Smooth muscle cell (in vitro differentiated cells): ENCODE data around the gene FUT1. TPM values are rescaled to one million over a fixed set of nuclear protein-coding genes. Genes with fewer than 3 reads are reported as not detected.

Source experiments
- DNase-seq: peaks from one replicate; lab custom pipeline; 2025; ENCODE audit not compliant: unreplicated experiment; lab: John Stamatoyannopoulos, UW
- H2AFZ ChIP-seq: fragments of 200-600 bp; sonication (generic); 2 replicates; pipeline ENCODE4 v1.6.0; 2016; ENCODE audit warnings: antibody characterized with exemption, low read depth, mild to moderate bottlenecking
- H3F3A ChIP-seq: fragments of 200-600 bp; sonication (generic); 2 replicates; pipeline ENCODE4 v1.6.0; 2017; ENCODE audit warnings: antibody characterized with exemption, low read depth
- H3K27ac ChIP-seq: fragments of 200-600 bp; sonication (generic); 2 replicates; pipeline ENCODE4 v1.5.1; 2016; ENCODE audit warnings: low read depth, mild to moderate bottlenecking
- H3K27me3 ChIP-seq: fragments of 200-600 bp; sonication (generic); 2 replicates; pipeline ENCODE4 v1.6.1; 2016; ENCODE audit warnings: low read depth, mild to moderate bottlenecking
- H3K36me3 ChIP-seq: fragments of 200-600 bp; sonication (generic); 2 replicates; pipeline ENCODE4 v1.5.1; 2016; ENCODE audit warnings: low read depth
- H3K4me1 ChIP-seq: fragments of 200-600 bp; sonication (generic); 2 replicates; pipeline ENCODE4 v1.5.1; 2016; ENCODE audit warnings: low read depth
- H3K4me2 ChIP-seq: fragments of 200-600 bp; sonication (generic); 2 replicates; pipeline ENCODE4 v1.6.0; 2016; ENCODE audit warnings: mild to moderate bottlenecking
- H3K4me3 ChIP-seq: fragments of 200-600 bp; sonication (generic); 2 replicates; pipeline ENCODE4 v1.5.1; 2016; ENCODE audit warnings: mild to moderate bottlenecking
- H3K79me2 ChIP-seq: fragments of 200-600 bp; sonication (generic); 2 replicates; pipeline ENCODE4 v1.6.0; 2016; ENCODE audit warnings: low read depth, mild to moderate bottlenecking
- H3K9ac ChIP-seq: fragments of 200-600 bp; sonication (generic); 2 replicates; pipeline ENCODE4 v1.6.0; 2016; ENCODE audit warnings: low read depth
- H3K9me3 ChIP-seq: fragments of 200-600 bp; sonication (generic); replicated peaks from 2 replicates; pipeline ENCODE4 v1.5.1; 2016; ENCODE audit warnings: low read depth
- H4K20me1 ChIP-seq: fragments of 200-600 bp; sonication (generic); 2 replicates; pipeline ENCODE4 v1.6.0; 2016; ENCODE audit warnings: low read depth
- CTCF ChIP-seq: fragments of 200-600 bp; sonication (generic); IDR thresholded peaks from 2 replicates; pipeline ENCODE4 v1.5.1; 2017; ENCODE audit warnings: borderline replicate concordance, mild to moderate bottlenecking, antibody characterized with exemption; ENCODE audit not compliant: insufficient read depth, poor library complexity, severe bottlenecking
- WGBS: methylation state at CpG from one replicate; pipeline ENCODE4 v1.1.7; 2016; ENCODE audit warnings: low lambda C conversion rate; 5-methylcytosine and 5-hydroxymethylcytosine counted together
- polyA plus RNA-seq: library from polyadenylated mRNA; unstranded; fragments of >200 nt; fragmentation: Nextera tagmentation; extraction: Ambion mirVana; gene quantifications from 2 replicates; pipeline ENCODE4 v1.2.1, GENCODE V29; 2016
- total RNA-seq: library from RNA; depleted of rRNA; stranded (reverse); fragments of >200 nt; gene quantifications from 2 replicates; pipeline ENCODE4 v1.2.3, GENCODE V29; 2014

Gene FUT1
- total and polyA plus RNA-seq, 2 experiments from 2014 or later: 0.51 to 0.58 TPM

- Histone ChIP-seq H3K9me3 (no peaks in the 10 kb centered on the region), H3K4me2 (no peak overlapping the region), H3K79me2 (no peaks in the 10 kb centered on the region), H3K36me3 (no peaks in the 10 kb centered on the region), H3F3A (no peaks in the 10 kb centered on the region), H3K4me3 (no peak overlapping the region), H3K4me1 (no peaks in the 10 kb centered on the region), H4K20me1 (no peaks in the 10 kb centered on the region), H3K9ac (no peak overlapping the region), H3K27me3 (no peaks in the 10 kb centered on the region), H2AFZ (no peak overlapping the region), H3K27ac (no peak overlapping the region)
- no peak for DNase-seq
- WGBS: 79% methylated on average over 64 of the region's 77 CpGs
- no peak for TF ChIP-seq CTCF
Measured at GRCh38 chr19:48728911-48729664, 23.4 kb downstream of the FUT1 start.

- H2AFZ ChIP-seq: no peak overlapping the region
Measured at GRCh38 chr19:48726556-48726955, 25.9 kb downstream of the FUT1 start.

GRCh38 chr19:48724796-48725753 lies 27.4 kb downstream of the FUT1 start:
- Histone ChIP-seq H3K4me1 (no peaks in the 10 kb centered on the region), H3F3A (no peaks in the 10 kb centered on the region), H3K27ac (peak overlapping the region; percentile 57), H3K4me3 (no peak overlapping the region), H3K9ac (no peak overlapping the region), H4K20me1 (no peaks in the 10 kb centered on the region), H2AFZ (peak overlapping the region; percentile 85), H3K36me3 (no peaks in the 10 kb centered on the region), H3K4me2 (peak overlapping the region; percentile 40), H3K79me2 (no peaks in the 10 kb centered on the region), H3K27me3 (no peaks in the 10 kb centered on the region), H3K9me3 (no peaks in the 10 kb centered on the region)
- WGBS: 67% methylated on average over 11 of the region's 11 CpGs
- no peak for DNase-seq
- TF ChIP-seq CTCF: no peak

More at GRCh38 chr19:48726556-48726955, 25.9 kb downstream of the FUT1 start:
- Histone ChIP-seq H3K4me3 (no peak overlapping the region), H3K36me3 (no peaks in the 10 kb centered on the region), H3K27me3 (no peaks in the 10 kb centered on the region), H4K20me1 (no peaks in the 10 kb centered on the region), H3K79me2 (no peaks in the 10 kb centered on the region), H3K9ac (no peak overlapping the region), H3K4me2 (no peak overlapping the region), H3F3A (no peaks in the 10 kb centered on the region), H3K4me1 (no peaks in the 10 kb centered on the region), H3K27ac (no peak overlapping the region), H3K9me3 (no peaks in the 10 kb centered on the region)
- no peak for DNase-seq
- 96% methylated on average over 2 of the region's 2 CpGs for WGBS
- TF ChIP-seq CTCF: no peak
